K562 (cell line): ENCODE data around the gene TOX2. TPM values are rescaled to one million over a fixed set of nuclear protein-coding genes. Genes with fewer than 3 reads are reported as not detected.

Experiments used
- ATAC-seq: fragments of 200-7000 bp; cut with Tn5 transposase; 3 replicates; pipeline ENCODE4 v1.9.1; 2020; ENCODE audit warnings: moderate library complexity
- BruUV-seq: library from RNA; stranded (reverse); fragments of 400-500 nt; replicated peaks from 2 replicates; lab custom pipeline; 2021; lab: Mats Ljungman, UMichigan
- CTCF ChIA-PET: fragments of 300-600 bp; formaldehyde crosslinking; extraction: SDS; loops from one replicate; lab custom pipeline; 2021; ENCODE audit warnings: low intra/inter-chr PET ratio; lab: Yijun Ruan, JAX
- POLR2A ChIA-PET: fragments of 300-600, 350-650 bp; sonication (Branson Sonifier 250); formaldehyde crosslinking; extraction: SDS; loops from one replicate; lab custom pipeline; 2021; ENCODE audit warnings: antibody characterized with exemption, inconsistent platforms; lab: Yijun Ruan, JAX
- DNase-seq, 4 experiments: peaks; one replicate each; pipeline versions ENCODE4 v3.0.0 to v3.0.0-alpha.2; 2011 to 2018; ENCODE audit warnings: low spot score in 3 of 4, mixed read lengths in 3 of 4; ENCODE audit errors: extremely low read depth in 1 of 4
- FAIRE-seq: peaks from 2 replicates; lab custom pipeline; 2011; peaks lifted over from hg19 to GRCh38; lab: Jason Lieb, UNC
- H2AFZ ChIP-seq: 2 replicates; pipeline ENCODE4 v1.6.0; 2011; ENCODE audit warnings: low read depth, low read length, control low read depth, inconsistent platforms
- H3K27ac ChIP-seq: fragments of 200-600 bp; 3 replicates; pipeline ENCODE4 v1.8.0; 2011; ENCODE audit warnings: low read depth, mild to moderate bottlenecking, control low read depth, inconsistent platforms, low read length, moderate library complexity, mixed read lengths; ENCODE audit errors: extremely low read depth
- H3K27me3 ChIP-seq, 2 experiments: fragments of 300-600 bp in 1 of 2; 2 replicates in 1 of 2; 3 replicates in 1 of 2; pipeline versions ENCODE4 v1.6.0 to v1.8.0; 2011; ENCODE audit warnings: inconsistent platforms in 2 of 2, low read length in 2 of 2, mild to moderate bottlenecking in 1 of 2, mixed read lengths in 1 of 2, moderate library complexity in 1 of 2; ENCODE audit not compliant: control insufficient read depth in 2 of 2, insufficient read depth in 2 of 2
- H3K36me3 ChIP-seq: fragments of 300-600 bp; 3 replicates; pipeline ENCODE4 v1.8.0; 2011; ENCODE audit warnings: mild to moderate bottlenecking, low read length, inconsistent platforms; ENCODE audit not compliant: control insufficient read depth, insufficient read depth
- H3K4me1 ChIP-seq, 2 experiments: fragments of 200-600 bp in 1 of 2; replicated peaks in 1 of 2; 2 replicates in 1 of 2; 3 replicates in 1 of 2; pipeline versions ENCODE4 v1.5.1 to v1.8.0; 2011; ENCODE audit warnings: inconsistent platforms in 2 of 2, low read length in 2 of 2, mild to moderate bottlenecking in 1 of 2, mixed read lengths in 1 of 2, moderate library complexity in 1 of 2; ENCODE audit not compliant: control insufficient read depth in 2 of 2, insufficient read depth in 2 of 2
- H3K4me2 ChIP-seq: 2 replicates; pipeline ENCODE4 v1.6.1; 2011; ENCODE audit warnings: low read length, control low read depth, inconsistent platforms, mixed read lengths; ENCODE audit not compliant: insufficient read depth
- H3K4me3 ChIP-seq: fragments of 200-600 bp; sonication (generic), shearing (Covaris generic); 2 replicates; pipeline ENCODE4 v1.5.1; 2016; ENCODE audit warnings: control low read depth, inconsistent platforms
- H3K79me2 ChIP-seq: fragments of 200-600 bp; 3 replicates; pipeline ENCODE4 v1.8.0; 2011; ENCODE audit warnings: low read length, inconsistent platforms; ENCODE audit not compliant: control insufficient read depth, insufficient read depth
- H3K9ac ChIP-seq, 2 experiments: 2 replicates each; pipeline versions ENCODE4 v1.6.0 to v1.6.1; 2011; ENCODE audit warnings: low read depth in 2 of 2, low read length in 2 of 2, control low read depth in 1 of 2, inconsistent platforms in 1 of 2, mild to moderate bottlenecking in 1 of 2, mixed read lengths in 1 of 2; ENCODE audit not compliant: insufficient read depth in 1 of 2
- H3K9me1 ChIP-seq: one replicate; pipeline ENCODE4 v1.6.0; 2011; ENCODE audit warnings: inconsistent platforms, mild to moderate bottlenecking, low read length, moderate library complexity; ENCODE audit not compliant: control insufficient read depth, insufficient read depth
- H3K9me3 ChIP-seq: replicated peaks from 2 replicates; pipeline ENCODE4 v1.5.1; 2011; ENCODE audit warnings: low read depth, low read length, inconsistent platforms; ENCODE audit not compliant: control insufficient read depth, insufficient read depth
- H4K20me1 ChIP-seq: replicated peaks from 2 replicates; pipeline ENCODE4 v1.6.1; 2011; ENCODE audit warnings: low read length, inconsistent platforms, mixed read lengths; ENCODE audit not compliant: control insufficient read depth, insufficient read depth
- BDP1 ChIP-seq: IDR thresholded peaks from 3 replicates; pipeline ENCODE4 v1.6.1; 2011; ENCODE audit not compliant: insufficient read length, insufficient read depth
- FOXJ2 ChIP-seq: fragments of 200-800 bp; sonication (Bioruptor generic); IDR thresholded peaks from 2 replicates; pipeline ENCODE4 v1.6.1; 2016; ENCODE audit warnings: missing genetic modification characterization, missing compliant biosample characterization
- JUN ChIP-seq, 2 experiments: sonication (generic) in 1 of 2; formaldehyde crosslinking in 1 of 2; IDR thresholded peaks; 2 replicates each; pipeline versions ENCODE4 v1.6.1 to v1.8.0; 2012 to 2022; ENCODE audit warnings: borderline replicate concordance in 2 of 2, mild to moderate bottlenecking in 2 of 2, improper control_type of control experiment in 1 of 2, low read depth in 1 of 2, low read length in 1 of 2, missing genetic modification reagents in 1 of 2
- MCM5 ChIP-seq: fragments of 450-650 bp; IDR thresholded peaks from 2 replicates; pipeline ENCODE4 v1.6.1; 2016; ENCODE audit warnings: low read depth
- NFE2L1 ChIP-seq: fragments of 450-650 bp; IDR thresholded peaks from 2 replicates; pipeline ENCODE4 v1.6.1; 2016; ENCODE audit warnings: missing genetic modification characterization, low read depth, mild to moderate bottlenecking, missing compliant biosample characterization, moderate library complexity, borderline replicate concordance
- XRCC3 ChIP-seq: fragments of 450-650 bp; IDR thresholded peaks from 2 replicates; pipeline ENCODE4 v1.6.1; 2017; ENCODE audit warnings: mild to moderate bottlenecking, moderate library complexity
- ZNF316 ChIP-seq: fragments of 450-650 bp; IDR thresholded peaks from 2 replicates; pipeline ENCODE4 v1.6.1; 2016
- ZNF384 ChIP-seq: IDR thresholded peaks from 2 replicates; pipeline ENCODE4 v1.6.1; 2012; ENCODE audit warnings: low read depth, low read length, improper control_type of control experiment
- WGBS: fragments of 100-300 bp; shearing (Covaris generic); methylation state at CpG from one replicate; pipeline ENCODE4 v1.1.6; 2016; ENCODE audit warnings: low coverage, mixed read lengths; ENCODE audit not compliant: insufficient coverage; ENCODE audit errors: missing lambda C conversion rate; 5-methylcytosine and 5-hydroxymethylcytosine counted together
- in situ Hi-C: fragments of 300-500 bp; cut with MboI; formaldehyde crosslinking; loops from 4 replicates; pipeline ENCODE4 v1.15.0; 2018; ENCODE audit warnings: inconsistent platforms, mixed read lengths
- intact Hi-C: fragments of 100-400 bp; cut with micrococcal nuclease; formaldehyde crosslinking; loops from 2 replicates; pipeline ENCODE4 v1.14.2; 2022
- polyA plus RNA-seq, 8 experiments: library from polyadenylated mRNA; depleted of rRNA in 4 of 8; stranded (reverse) in 5 of 8; unstranded in 3 of 8; fragments of >200 nt; fragmentation: Nextera tagmentation in 2 of 8; fragmentation: Illumina TruSeq in 1 of 8; extraction: Ambion mirVana in 2 of 8; extraction: Trizol in 1 of 8; gene quantifications; 2 replicates each; pipeline versions ENCODE4 v1.2.1 to v1.2.3, GENCODE V29; 2011 to 2014; ENCODE audit warnings: inconsistent platforms in 1 of 8, missing spikeins in 1 of 8
- total RNA-seq, 7 experiments: library from RNA; depleted of rRNA in 6 of 7; stranded (reverse); fragments of >200 nt in 6 of 7; fragmentation: Illumina TruSeq in 2 of 7; extraction: Trizol in 2 of 7; gene quantifications; 2 replicates each; pipeline versions ENCODE4 v1.2.1 to v1.2.3, GENCODE V29; 2011 to 2021; ENCODE audit warnings: low replicate concordance in 1 of 7
- TF ChIP-seq, protein P1 (sequence below): sonication (generic); formaldehyde crosslinking; IDR thresholded peaks from 2 replicates; pipeline ENCODE4 v1.8.0; 2022; ENCODE audit warnings: mild to moderate bottlenecking, missing genetic modification reagents, borderline replicate concordance

The TOX2 gene
- total and polyA plus RNA-seq, 9 of the 15 experiments (the other 6 are each of a cell fraction or from before 2014, with no cell fraction given), result not detected

DNA sequence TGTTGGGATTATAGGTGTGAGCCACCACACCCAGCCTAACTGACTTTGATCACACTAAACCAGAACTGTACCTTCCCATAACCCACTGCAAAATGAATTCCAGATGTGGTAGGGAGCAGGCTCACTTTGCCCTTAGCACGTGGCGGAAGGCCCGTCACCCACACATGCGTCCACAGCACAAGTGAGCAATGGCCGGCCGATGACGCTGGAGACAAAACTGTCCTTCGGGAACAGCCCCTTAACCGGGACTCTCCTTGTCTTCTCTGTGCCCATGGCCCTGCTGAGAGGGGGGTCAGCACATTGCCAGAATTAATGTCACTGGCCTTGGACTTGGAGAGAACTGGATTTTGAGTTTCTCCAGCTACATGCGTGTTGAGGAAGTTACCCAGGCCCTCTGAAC, 107.2 kb downstream of the TOX2 start:
- TF ChIP-seq BDP1 (no peak), ZNF384 (no peak), JUN (IDR thresholded peaks at IDR 0.05; ENCODE audit: borderline replicate concordance, low read depth, low read length) (no peak), JUN (CRISPR knock-in tag; IDR thresholded peaks at IDR 0.05; ENCODE audit: borderline replicate concordance) (no peak), MCM5 (no peak), ZNF316 (no peak), FOXJ2 (tag) (no peak), XRCC3 (no peak), NFE2L1 (tag) (no peak)
- TF ChIP-seq, protein P1, sequence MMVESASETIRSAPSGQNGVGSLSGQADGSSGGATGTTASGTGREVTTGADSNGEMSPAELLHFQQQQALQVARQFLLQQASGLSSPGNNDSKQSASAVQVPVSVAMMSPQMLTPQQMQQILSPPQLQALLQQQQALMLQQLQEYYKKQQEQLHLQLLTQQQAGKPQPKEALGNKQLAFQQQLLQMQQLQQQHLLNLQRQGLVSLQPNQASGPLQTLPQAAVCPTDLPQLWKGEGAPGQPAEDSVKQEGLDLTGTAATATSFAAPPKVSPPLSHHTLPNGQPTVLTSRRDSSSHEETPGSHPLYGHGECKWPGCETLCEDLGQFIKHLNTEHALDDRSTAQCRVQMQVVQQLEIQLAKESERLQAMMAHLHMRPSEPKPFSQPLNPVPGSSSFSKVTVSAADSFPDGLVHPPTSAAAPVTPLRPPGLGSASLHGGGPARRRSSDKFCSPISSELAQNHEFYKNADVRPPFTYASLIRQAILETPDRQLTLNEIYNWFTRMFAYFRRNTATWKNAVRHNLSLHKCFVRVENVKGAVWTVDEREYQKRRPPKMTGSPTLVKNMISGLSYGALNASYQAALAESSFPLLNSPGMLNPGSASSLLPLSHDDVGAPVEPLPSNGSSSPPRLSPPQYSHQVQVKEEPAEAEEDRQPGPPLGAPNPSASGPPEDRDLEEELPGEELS, result no peak
- TF ChIP-seq, all 486 proteins: peak for 0
- intact Hi-C loops (no loop called here), in situ Hi-C loops (no loop called here)
- FAIRE-seq (no peak), DNase-seq (no peak), ATAC-seq (no peak)
- Histone ChIP-seq H3K9me1 (peaks cover 4% of the 10 kb centered on the region), H3K27ac (no peak overlapping the region), H3K27me3 (peaks cover 4 to 45% of the 10 kb centered on the region in 2 experiments; a peak in 3 of 5 replicates), H3K9me3 (no peaks in the 10 kb centered on the region), H3K4me3 (no peak overlapping the region), H4K20me1 (no peaks in the 10 kb centered on the region; the same call in 1 of the 2 replicates), H3K36me3 (no peaks in the 10 kb centered on the region), H3K9ac (no peak overlapping the region), H3K4me1 (peaks cover 0 to 9% of the 10 kb centered on the region in 2 experiments; a peak in 3 of 5 replicates), H2AFZ (no peak overlapping the region), H3K79me2 (no peaks in the 10 kb centered on the region), H3K4me2 (no peak overlapping the region)
- ChIA-PET CTCF (no interaction called here), POLR2A (interaction anchor here (0.6 to 0.7 kb wide), 2 partner anchors 67 to 623 kb away, joined by 3 to 4 read pairs; no protein-coding TSS in a partner anchor)
- WGBS, result 23% methylated on average over 10 of the region's 10 CpGs
- no TSS peak for BruUV-seq
